K562 (cell line): Measurements from ENCODE around the gene TTC23L. TPM values are rescaled to one million over a fixed set of nuclear protein-coding genes. Genes with fewer than 3 reads are reported as not detected.

ENCODE experiments used
- AFF1 ChIP-seq, 2 experiments: fragments of 450-650 bp; IDR thresholded peaks; 2 replicates each; pipeline ENCODE4 v1.6.1; 2018; ENCODE audit warnings: mild to moderate bottlenecking in 2 of 2, low read depth in 1 of 2; ENCODE audit not compliant: partially characterized antibody in 2 of 2
- BACH1 ChIP-seq: fragments of 200-800 bp; sonication (Bioruptor generic); IDR thresholded peaks from 2 replicates; pipeline ENCODE4 v1.6.1; 2016; ENCODE audit warnings: missing genetic modification characterization, missing compliant biosample characterization
- CBX2 ChIP-seq: fragments of 200-600 bp; sonication (generic); IDR thresholded peaks from one replicate; pipeline ENCODE4 v1.6.1; 2012; ENCODE audit warnings: mild to moderate bottlenecking, low read length, inconsistent platforms; ENCODE audit not compliant: insufficient read depth, poor library complexity, severe bottlenecking
- ELF2 ChIP-seq: fragments of 250-450 bp; sonication (Bioruptor Pico); IDR thresholded peaks from 2 replicates; pipeline ENCODE4 v1.5.0; 2021; ENCODE audit warnings: mild to moderate bottlenecking
- GATAD2B ChIP-seq: fragments of 450-650 bp; IDR thresholded peaks from 2 replicates; pipeline ENCODE4 v1.6.1; 2017; ENCODE audit warnings: mild to moderate bottlenecking, borderline replicate concordance
- HMGN3 ChIP-seq: IDR thresholded peaks from 2 replicates; pipeline ENCODE4 v1.6.1; 2011; ENCODE audit warnings: borderline replicate concordance, low read depth, mild to moderate bottlenecking, mixed read lengths, low read length; ENCODE audit not compliant: insufficient read length; ENCODE audit errors: extremely low read depth
- HNRNPH1 ChIP-seq: fragments of 200-400 bp; formaldehyde crosslinking; optimal IDR thresholded peaks from 2 replicates; pipeline ENCODE3; 2017; ENCODE audit warnings: low read depth, mild to moderate bottlenecking, low read length, moderate library complexity
- HSF4 ChIP-seq: fragments of 250-450 bp; sonication (Bioruptor Pico); IDR thresholded peaks from 2 replicates; pipeline ENCODE4 v2.1.2; 2022; ENCODE audit warnings: mild to moderate bottlenecking, moderate library complexity, borderline replicate concordance
- ILF3 ChIP-seq: fragments of 450-650 bp; IDR thresholded peaks from 2 replicates; pipeline ENCODE4 v1.6.1; 2018; ENCODE audit warnings: antibody characterized with exemption, mild to moderate bottlenecking, moderate library complexity, borderline replicate concordance
- KLF10 ChIP-seq: fragments of 250-450 bp; sonication (Bioruptor Pico); IDR thresholded peaks from 2 replicates; pipeline ENCODE4 v1.6.1; 2021; ENCODE audit warnings: matching md5 sums
- MCM2 ChIP-seq: fragments of 450-650 bp; IDR thresholded peaks from 2 replicates; pipeline ENCODE4 v1.6.1; 2017; ENCODE audit warnings: low read depth, mild to moderate bottlenecking
- MEF2D ChIP-seq: conservative IDR thresholded peaks from 2 replicates; pipeline ENCODE4 v1.6.1; 2016; ENCODE audit warnings: low read depth, missing genetic modification characterization, missing compliant biosample characterization
- MTF1 ChIP-seq: fragments of 250-450 bp; sonication (Bioruptor Pico); IDR thresholded peaks from 2 replicates; pipeline ENCODE4 v1.9.0; 2021; ENCODE audit warnings: moderate library complexity, mild to moderate bottlenecking, inconsistent platforms, borderline replicate concordance
- MXI1 ChIP-seq: IDR thresholded peaks from 2 replicates; pipeline ENCODE4 v1.6.1; 2011; ENCODE audit warnings: low read depth, mild to moderate bottlenecking, improper control_type of control experiment, low read length
- NR1H2 ChIP-seq: sonication (generic); formaldehyde crosslinking; IDR thresholded peaks from 2 replicates; pipeline ENCODE4 v1.4.0; 2020; ENCODE audit warnings: mild to moderate bottlenecking, missing genetic modification reagents
- PKNOX1 ChIP-seq: fragments of 450-650 bp; IDR thresholded peaks from 2 replicates; pipeline ENCODE4 v1.6.1; 2016
- POLR2B ChIP-seq: fragments of 450-650 bp; IDR thresholded peaks from 2 replicates; pipeline ENCODE4 v1.6.1; 2018; ENCODE audit warnings: low read depth; ENCODE audit not compliant: partially characterized antibody
- RBBP5 ChIP-seq: fragments of 200-600 bp; sonication (generic); IDR thresholded peaks from 2 replicates; pipeline ENCODE4 v1.6.1; 2012; ENCODE audit warnings: borderline replicate concordance, mild to moderate bottlenecking, low read length, control low read depth, inconsistent platforms; ENCODE audit not compliant: insufficient read depth, poor library complexity, severe bottlenecking
- SMC3 ChIP-seq: conservative IDR thresholded peaks from 2 replicates; pipeline ENCODE4 v1.6.1; 2011; ENCODE audit warnings: low read depth, low read length, improper control_type of control experiment; ENCODE audit not compliant: insufficient read depth
- TAF9B ChIP-seq: fragments of 450-650 bp; IDR thresholded peaks from 2 replicates; pipeline ENCODE4 v1.6.1; 2018; ENCODE audit warnings: mild to moderate bottlenecking; ENCODE audit not compliant: partially characterized antibody
- TBL1XR1 ChIP-seq, 2 experiments: IDR thresholded peaks; 2 replicates each; pipeline ENCODE4 v1.6.1; 2012; ENCODE audit warnings: improper control_type of control experiment in 2 of 2, low read length in 2 of 2, mild to moderate bottlenecking in 1 of 2
- XRCC3 ChIP-seq: fragments of 450-650 bp; IDR thresholded peaks from 2 replicates; pipeline ENCODE4 v1.6.1; 2017; ENCODE audit warnings: mild to moderate bottlenecking, moderate library complexity
- ZNF212 ChIP-seq: fragments of 450-650 bp; formaldehyde crosslinking; IDR thresholded peaks from 2 replicates; pipeline ENCODE4 v1.4.0; 2020; ENCODE audit warnings: mild to moderate bottlenecking
- ZNF644 ChIP-seq: fragments of 200-800 bp; sonication (Bioruptor generic); IDR thresholded peaks from 2 replicates; pipeline ENCODE4 v1.6.1; 2016; ENCODE audit warnings: low read depth, missing genetic modification characterization, missing compliant biosample characterization
- ZNF76 ChIP-seq: fragments of 250-450 bp; sonication (Bioruptor Pico); IDR thresholded peaks from 2 replicates; pipeline ENCODE4 v1.4.0; 2020; ENCODE audit warnings: mild to moderate bottlenecking, moderate library complexity, borderline replicate concordance
- polyA plus RNA-seq, 8 experiments: library from polyadenylated mRNA; depleted of rRNA in 4 of 8; stranded (reverse) in 5 of 8; unstranded in 3 of 8; fragments of >200 nt; fragmentation: Nextera tagmentation in 2 of 8; fragmentation: Illumina TruSeq in 1 of 8; extraction: Ambion mirVana in 2 of 8; extraction: Trizol in 1 of 8; gene quantifications; 2 replicates each; pipeline versions ENCODE4 v1.2.1 to v1.2.3, GENCODE V29; 2011 to 2014; ENCODE audit warnings: inconsistent platforms in 1 of 8, missing spikeins in 1 of 8
- total RNA-seq, 7 experiments: library from RNA; depleted of rRNA in 6 of 7; stranded (reverse); fragments of >200 nt in 6 of 7; fragmentation: Illumina TruSeq in 2 of 7; extraction: Trizol in 2 of 7; gene quantifications; 2 replicates each; pipeline versions ENCODE4 v1.2.1 to v1.2.3, GENCODE V29; 2011 to 2021; ENCODE audit warnings: low replicate concordance in 1 of 7

TTC23L gene
- total and polyA plus RNA-seq, 9 of the 15 experiments (the other 6 are each of a cell fraction or from before 2014, with no cell fraction given), result 0.03 to 0.32 (median 0.14) TPM; not detected in 2

GRCh38 chr5:34929134-34929719, 90.3 kb downstream of the TTC23L start, which contains the start of gene DNAJC21 (continued):
- no peak for TF ChIP-seq NR1H2
- no peak for TF ChIP-seq MCM2
- TF ChIP-seq MEF2D (tag), result no peak
- TF ChIP-seq GATAD2B, result no peak; the same call in 1 of the 2 replicates
- TF ChIP-seq ZNF212 (CRISPR knock-in tag), result no peak
- no peak for TF ChIP-seq ZNF76 (CRISPR knock-in tag)
- no peak for TF ChIP-seq AFF1 (IDR thresholded peaks at IDR 0.05; ENCODE audit: low read depth in 1 of 2, partially characterized antibody in 2 of 2)
- TF ChIP-seq TAF9B, result no peak
- TF ChIP-seq PKNOX1, result peak; percentile 95
- TF ChIP-seq ZNF644 (tag), result no peak
- no peak for TF ChIP-seq MTF1
- no peak for TF ChIP-seq ELF2 (CRISPR knock-in tag)
- TF ChIP-seq ILF3, result no peak
- no peak for TF ChIP-seq KLF10 (CRISPR knock-in tag)
- TF ChIP-seq MXI1, result no peak
- no peak for TF ChIP-seq CBX2
- TF ChIP-seq HSF4 (CRISPR knock-in tag), result no peak
- peak; percentile 75 for TF ChIP-seq HMGN3
- no peak for TF ChIP-seq TBL1XR1 (IDR thresholded peaks at IDR 0.05; ENCODE audit: low read length in 2 of 2)
- TF ChIP-seq POLR2B, result no peak
- no peak for TF ChIP-seq BACH1
- no peak for TF ChIP-seq HNRNPH1
- TF ChIP-seq XRCC3, result no peak
- no peak for TF ChIP-seq SMC3
- no peak for TF ChIP-seq RBBP5
